DMS79 treated with DMSO at 0.1 percent for 48 hours (cell line): ENCODE measurements around the gene SZT2.
"Not testable (repeated sequence)": the region's sequence is repeated elsewhere in the genome, so short reads cannot be mapped to it uniquely, and the experiment has no call there.

Experiments
- DNase-seq: peaks from one replicate; lab custom pipeline; 2025; lab: John Stamatoyannopoulos, UW

The SZT2 gene

DNA sequence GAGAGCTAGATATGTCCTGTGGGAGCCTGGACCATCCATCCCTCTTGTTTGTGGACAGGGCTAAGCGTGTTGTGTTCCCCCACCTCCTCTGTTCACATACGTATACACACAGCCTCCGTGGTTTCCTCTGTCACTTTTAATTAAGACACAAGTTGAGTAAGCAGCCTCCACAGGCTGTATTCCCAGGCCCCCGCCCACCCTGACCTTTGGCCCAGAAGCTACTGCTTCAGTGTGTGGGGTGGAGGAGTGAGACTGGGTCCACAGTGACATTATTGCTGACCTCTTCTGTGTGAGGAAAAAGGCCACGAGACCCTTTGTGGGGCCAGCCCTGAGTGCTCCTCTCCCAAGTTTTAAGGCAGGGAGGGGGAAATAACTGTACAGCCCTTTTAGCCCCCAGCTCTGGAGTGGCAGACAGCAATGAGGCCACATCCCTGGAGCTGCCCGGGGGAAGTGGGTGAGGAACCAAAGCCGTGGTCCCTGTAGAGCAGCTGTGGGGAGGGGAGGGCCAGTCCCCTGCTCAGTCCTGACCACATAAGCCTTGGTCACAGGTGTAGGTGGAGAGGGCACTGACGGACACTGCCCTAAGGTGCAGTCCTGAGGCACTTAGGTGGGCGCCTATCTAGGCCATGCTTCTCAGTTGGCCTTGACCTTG is 26.3 kb upstream of the SZT2 start:
- no peak for DNase-seq

DNA sequence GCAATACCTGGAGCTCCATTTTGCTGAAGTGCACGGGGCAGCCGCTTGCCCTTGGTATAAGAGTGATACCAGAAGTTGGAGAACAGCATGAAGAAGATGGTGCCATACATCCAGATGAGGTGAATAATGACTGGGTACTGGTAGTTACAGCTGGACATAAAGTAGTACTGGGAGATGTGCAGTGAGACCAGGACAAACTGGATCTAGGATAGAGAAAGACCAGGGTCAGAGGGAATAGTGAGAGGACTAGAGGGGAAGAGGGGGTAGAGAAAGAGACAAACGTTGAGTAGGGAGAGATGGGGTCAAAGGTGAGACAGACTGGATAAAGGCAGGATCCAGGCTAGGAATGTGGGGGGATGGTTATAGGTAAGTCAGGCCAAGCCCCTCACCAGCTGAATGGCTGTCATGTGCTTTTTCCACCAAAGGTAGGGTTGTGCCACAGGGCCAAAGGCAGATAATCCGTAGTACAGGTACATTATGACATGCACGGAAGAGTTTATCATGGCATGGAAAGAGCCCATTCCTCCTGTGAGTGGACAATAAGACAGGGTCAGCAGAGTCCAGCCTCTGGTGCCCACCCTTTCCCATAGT is 25.7 kb upstream of the SZT2 start:
- DNase-seq: no peak

DNA sequence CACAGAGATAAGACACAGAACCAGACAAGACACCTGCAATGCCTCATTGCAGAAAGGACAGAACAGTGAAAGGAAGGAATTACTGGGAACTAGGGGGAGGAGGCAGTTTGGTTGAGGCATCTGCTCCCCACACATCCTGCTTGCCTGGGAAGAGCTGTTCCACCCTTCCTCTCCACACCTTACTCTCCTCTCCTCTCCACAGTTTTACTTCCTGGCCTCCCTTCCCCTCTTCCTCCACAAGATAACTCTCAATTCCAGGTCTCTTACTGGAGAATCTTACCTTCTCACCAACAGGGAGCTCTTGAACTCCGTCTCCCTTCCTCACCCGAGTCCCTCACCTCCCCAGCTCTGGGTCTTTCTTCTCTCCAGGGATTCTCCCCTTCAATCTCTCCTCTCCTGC is 24.0 kb upstream of the SZT2 start:
- DNase-seq: no peak

DNA sequence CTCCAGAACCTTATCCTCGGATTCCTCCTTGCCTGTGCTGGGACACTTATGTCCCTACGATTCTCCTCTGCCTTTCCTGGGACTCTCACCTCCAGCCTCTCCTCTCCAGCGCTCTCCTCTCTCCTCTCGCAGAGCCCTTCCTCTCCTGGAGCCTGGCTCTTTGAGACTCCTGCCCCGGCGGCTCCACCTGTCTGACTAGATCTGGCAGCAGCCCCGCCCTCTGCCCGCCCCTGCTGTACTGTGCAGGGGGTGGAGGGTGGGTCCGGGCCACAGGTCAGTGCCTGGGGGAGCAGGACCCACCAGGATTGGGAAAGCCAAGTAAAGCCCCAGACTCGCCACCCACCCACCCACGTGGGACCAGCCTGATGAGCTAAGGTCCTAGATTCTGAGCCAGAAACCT is 23.5 kb upstream of the SZT2 start:
- no peak for DNase-seq

DNA sequence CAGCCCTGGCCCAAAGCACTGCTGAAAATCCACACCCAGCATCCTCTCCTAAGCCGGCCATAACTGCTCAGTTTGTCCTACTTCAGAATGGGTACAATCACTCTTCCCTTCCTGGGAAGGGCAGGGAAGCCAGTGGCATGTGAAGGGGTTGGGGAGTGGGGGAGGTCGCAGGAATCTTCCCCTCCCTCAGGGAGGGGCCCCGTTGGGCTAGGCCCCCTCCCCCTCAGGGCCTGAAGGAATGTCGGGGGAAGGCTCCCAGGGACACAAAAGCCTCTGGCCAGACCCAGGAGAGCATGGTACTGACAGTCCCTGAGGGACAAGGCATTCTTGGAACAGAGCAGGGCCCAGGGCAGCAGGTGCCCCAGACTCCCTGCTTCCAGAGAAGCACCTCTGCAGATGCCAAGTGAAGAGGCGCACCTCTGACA is 23.1 kb upstream of the SZT2 start:
- no peak for DNase-seq

DNA sequence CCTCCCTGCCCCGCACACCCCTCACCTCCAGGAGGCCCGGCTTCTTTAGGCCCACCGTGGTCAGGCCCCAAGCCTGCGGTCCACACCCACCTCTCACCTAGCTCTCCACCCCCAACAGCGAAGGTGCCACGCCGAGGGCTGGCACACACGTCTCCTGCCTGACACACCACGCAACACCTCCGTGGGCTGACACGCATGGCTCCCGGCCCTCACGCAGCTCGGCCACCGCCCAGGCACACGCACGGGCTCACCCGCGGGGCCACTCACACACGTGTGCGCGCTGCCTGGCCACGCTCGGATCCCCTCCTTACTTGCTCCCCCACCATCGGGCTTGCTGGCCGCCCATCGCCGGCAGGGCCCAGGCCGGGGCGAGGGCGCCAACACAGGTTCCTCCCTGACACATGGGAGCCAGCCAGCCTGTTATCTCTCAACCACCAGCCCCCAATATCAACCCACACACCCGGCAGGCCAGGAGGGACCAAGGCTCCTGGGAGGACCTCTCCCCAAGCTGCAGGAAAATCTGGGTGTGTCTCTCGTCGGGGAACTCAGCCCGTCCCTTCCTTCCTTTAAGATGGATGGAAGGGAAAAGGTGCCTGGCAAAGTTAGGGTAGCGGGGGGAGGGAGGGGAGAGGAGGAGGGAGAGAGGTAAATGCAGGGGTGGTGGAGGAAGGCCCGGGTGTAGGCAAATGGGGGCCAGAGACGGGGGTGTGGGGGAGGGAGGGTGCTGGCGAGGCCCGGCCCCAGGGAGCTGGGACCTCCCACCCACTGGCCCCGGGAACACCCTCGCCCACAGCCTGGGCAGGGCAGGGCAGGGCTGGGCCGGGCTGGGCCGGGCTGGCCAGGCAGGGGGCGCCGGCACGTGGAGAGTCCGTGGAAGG is 22.4 kb upstream of the SZT2 start:
- peak; percentile 26 for DNase-seq

DNA sequence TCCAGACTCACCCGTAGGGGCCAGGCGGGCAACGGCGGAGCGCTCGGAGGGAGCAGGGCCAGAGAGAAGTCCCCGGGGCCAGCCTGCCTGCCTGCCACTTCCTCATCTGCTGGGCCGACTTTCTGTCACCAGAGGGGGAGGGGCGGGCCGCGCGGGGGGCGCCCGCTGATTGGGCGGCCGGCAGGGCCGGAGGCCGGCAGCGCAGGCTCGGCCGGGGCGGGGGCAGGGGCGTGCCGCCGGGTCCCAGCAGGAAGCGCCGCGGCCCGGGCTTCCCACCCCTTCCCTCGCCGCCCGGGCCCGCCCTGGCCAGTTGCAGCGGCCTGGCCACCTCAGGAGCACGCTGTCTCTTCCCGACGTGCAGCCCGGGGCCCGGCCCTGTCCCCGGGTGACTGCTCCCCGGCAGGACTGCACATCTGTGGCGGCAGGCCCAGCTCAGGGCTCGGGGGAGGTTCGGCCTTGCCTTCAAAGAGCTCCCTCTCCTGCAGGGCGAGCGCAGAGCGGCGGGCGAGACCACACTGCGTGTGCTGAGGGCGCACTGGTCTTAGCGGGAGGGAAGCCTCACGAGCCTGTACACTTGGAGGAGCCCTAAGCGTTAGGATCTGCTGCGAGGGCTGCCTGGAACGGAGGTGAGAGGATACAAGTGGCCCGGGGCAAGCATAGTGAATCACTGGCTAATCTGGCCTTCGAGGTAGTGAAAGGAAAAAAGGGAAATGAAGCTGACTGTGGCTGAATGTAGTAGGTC is 21.6 kb upstream of the SZT2 start, which contains the start of gene ELOVL1:
TSS of gene ELOVL1 (minus strand) at position 108 of the 742 bp plus-strand sequence. CDS start 2,402 bp downstream, outside the sequence.
- peak; percentile 90 for DNase-seq

DNA sequence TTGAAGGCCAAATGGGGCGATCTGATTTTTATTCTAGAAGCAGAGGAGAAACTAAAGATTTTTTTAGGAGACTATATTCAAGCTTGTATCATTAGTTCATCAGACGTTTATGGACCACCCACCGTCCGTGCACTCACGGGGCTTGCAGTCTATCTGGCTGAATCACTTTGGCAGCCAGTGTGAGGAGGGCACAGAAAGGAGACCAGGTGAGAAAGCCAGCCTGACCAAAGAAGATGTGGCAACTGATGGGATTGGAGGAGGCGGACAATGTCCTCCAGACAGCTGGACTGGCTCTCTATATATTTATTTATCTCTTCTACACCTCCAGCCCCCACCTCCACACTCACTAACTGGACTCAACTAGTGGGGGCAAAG is 21.1 kb upstream of the SZT2 start:
- DNase-seq: no peak

DNA sequence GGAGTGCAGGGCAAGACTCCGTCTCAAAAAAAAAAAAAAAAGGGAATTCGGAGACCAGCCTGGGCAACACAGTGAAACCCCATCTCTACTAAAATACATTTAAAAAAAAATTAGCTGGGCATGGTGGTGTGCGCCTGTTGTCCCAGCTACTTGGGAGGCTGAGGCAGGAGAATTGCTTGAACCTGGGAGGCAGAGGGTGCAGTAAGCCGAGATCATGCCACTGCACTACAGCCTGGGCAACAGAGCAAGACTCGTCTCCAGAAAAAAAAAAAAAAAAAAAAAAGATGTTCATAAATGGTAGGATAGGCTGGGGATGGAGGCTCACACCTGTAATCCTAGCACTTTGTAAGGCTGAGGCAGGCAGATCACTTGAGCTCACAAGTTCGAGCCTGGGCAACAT is 19.9 kb upstream of the SZT2 start:
- not testable (repeated sequence) for DNase-seq

DNA sequence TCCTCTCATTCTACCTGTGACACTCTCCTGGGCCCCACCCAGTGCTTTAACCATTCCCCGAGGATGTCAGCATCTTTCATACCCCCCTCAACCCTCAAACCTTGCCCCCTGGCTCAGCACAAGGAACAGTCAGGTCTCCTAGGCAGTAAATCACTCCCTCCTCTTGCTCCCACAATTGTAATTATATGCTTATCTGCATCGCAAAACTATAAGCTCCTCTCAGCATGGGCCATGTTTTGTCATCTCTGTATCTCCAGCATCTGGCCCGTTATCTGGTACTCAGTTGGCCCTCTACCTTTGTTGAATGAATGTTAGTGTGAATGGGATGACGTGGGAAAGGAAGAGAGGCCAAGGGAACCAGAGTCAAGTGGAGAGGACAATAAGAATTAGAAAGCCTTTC is 19.1 kb upstream of the SZT2 start:
- no peak for DNase-seq

DNA sequence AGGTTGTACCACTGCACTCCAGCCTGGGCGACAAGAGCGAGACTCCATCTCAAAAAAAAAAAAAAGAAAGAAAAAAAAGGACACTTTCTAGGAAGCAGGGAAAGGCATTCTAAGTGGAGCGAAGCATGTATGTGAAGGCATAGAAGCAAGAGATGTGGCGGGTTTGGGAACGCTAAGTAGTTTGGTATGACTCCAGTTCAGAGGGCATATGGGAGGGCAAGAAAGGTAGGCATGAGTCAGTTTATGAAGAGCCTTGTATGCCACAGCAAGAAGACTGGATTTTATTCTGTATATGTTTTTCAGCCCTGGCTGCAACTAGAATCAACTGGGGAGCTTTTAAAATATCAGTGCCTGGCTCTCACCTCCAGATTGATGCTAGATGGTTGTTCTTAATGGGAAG is 17.5 kb upstream of the SZT2 start:
- no peak for DNase-seq

DNA sequence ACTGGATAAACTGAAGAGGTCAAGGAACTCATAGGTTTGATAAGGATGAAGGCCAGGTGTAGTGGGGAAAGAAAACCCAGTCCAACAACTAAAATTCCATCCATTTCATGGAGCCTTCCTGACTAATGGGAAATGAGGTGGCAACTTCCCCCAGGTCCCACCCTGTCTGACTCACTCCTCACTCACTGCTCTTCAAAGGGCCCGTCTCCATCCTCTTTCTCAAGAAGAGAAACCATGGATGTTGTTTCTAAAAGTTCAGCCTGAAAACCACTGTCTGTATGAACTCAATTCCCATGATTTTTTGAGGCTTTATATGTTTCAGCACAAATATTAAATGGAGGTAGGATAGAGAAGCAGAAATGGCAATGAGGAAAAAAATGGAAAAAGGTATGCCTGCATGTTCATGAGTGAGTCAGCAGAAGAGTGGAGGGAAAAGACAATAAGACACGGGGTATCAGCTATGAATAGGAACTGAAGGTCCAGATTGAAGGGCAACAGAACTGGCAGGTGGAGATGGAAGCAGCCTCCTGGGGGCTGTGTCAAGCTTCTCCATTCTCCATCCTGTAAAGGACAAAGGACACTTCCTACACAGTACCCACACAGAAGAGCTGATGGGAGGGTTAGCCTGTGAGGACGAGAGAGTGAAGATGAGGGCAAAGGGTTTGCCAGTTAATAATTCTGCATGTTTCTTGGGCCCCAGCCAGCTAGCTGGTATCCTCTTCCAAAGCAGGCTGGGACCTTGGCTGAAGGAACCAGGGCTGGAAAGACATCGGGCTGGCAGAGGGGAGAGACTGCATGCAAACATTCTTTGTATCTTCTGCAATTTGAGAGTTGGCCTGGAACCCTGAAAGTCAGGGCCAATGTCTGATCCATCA is 16.4 kb upstream of the SZT2 start:
- DNase-seq: no peak

DNA sequence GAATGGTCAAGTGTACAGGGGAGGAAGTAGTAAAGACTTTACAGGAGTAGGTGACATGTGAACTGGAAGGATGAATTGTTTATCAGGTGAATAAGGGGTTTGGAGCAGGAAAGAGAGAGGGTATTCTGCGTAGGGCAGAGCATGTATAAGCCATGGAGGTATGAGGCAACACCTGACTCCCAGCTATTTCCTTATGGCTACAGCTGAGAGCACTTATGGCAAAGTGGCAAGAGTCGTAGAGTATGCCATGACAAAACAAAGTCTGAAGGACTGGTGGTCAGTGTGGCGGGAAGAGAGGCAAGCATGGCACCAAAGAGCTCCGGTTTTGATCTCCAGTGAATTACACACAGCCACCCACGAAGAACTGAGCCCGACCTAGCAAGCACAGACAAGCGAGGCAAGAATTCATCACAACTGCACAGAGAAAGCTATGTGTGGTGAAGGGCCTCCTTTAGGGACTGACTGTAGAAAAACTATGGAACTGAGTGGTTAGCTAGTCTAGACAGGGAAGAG is 12.9 kb upstream of the SZT2 start:
- DNase-seq: peak; percentile 49

DNA sequence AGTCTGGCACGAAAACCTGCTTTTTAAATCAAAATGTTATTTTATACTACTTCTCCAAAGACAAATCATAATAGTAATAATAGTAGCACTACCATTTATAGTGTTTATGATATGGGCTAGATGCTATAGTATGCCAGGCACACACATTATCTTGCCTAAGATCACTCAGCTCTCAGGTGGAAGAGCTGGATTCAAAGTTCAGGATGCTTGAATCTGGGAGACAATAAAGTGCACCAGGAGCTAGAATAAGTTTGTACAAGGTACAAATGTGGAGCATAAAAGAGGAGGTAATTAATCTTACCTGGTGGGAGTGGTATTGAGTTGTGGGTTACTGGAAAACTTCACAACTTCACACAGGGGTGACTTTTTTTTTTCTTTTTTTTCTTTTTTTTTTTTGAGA is 11.9 kb upstream of the SZT2 start:
- DNase-seq: no peak

DNA sequence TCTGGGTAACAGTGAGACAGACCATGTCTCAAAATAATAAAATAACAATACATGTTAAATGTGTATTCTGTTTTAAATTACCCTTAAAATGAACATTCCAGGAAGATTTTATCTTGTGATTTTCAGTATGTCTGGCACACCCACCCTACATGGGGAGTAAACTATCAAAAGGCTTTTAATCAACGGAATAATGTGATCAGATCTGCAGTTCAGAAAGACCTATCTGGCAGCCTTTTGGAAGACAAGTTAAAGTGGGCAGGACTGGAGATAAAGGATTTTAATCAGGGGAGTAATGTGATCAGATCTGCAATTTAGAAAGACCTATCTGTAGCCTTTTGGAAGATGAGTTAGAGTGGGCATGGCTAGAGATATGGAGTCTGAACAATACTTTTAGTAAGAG is 10.2 kb upstream of the SZT2 start:
- DNase-seq: no peak

DNA sequence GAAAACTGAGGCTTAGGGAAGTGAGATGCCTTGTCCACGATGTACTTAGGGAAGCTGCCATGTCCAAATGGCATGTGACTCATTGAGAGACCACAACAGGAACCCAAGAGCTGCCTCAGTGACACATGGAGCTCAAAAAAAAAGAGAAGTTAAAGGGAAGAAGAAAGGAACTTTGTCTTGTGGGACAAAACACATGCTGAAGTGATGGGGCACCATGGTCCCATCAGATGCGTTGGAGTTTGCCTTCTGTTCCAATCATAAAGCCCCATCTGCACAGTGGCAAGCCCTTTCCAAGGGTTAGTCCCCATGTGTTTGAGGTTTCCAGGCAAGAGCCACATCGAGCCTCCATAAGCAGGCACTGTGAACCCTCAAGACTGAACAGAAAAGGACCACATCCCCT is 8.1 kb upstream of the SZT2 start:
- no peak for DNase-seq

DNA sequence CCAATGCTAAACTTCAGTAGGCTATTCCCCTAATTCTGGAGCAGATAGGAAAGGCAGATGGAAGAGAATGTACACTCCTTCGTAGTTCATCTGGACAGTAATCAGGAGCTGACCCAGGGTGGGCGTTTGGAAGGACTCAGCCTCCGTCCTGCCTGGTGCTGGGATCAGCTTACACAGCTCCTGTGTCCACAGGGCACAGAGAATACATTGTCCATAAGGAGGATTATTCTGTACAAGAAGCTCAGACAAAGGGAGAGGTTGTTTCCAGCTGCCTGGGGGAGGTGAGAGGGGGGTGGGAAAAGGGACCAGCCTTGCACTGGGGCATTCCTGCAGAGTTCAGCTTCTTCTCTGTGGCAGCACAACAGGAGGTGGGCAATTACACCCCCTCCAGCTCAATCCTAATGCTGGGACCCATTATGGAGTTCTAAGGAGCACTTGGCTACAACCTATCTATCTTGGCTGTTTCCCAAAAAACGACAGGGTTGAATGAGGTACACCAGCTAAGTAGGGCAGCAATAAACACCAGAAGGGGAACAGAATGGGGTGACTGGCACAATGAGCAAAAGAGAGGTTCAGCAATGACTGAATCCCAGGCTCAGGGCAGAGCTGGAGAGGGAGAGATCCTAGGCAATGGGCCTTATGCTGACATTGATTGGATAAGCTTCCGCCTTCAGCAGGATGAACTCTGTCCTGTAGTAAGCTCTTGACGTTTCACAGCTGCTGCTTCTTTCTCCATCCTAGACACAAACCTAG is 7.5 kb upstream of the SZT2 start:
- DNase-seq: peak; percentile 95

DNA sequence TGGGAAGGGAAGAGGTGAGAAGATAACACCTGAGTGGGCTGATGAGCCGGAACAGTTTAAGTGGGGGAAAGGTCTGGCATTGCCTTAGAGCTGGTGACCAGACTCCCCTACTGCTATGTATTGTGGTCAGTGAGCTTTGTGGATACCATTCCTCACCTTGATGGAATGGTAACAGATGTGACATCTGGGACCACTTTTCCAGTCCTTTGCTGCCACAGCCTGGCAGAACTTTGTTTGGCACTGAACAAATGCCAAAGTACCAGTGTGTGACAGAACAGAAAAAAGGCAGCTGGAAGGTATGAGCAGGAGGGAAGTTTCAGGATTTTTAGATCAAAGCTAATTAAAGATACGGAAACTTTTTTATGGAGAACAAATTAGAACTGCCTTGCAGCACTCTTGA is 6.2 kb upstream of the SZT2 start:
- peak; percentile 27 for DNase-seq

DNA sequence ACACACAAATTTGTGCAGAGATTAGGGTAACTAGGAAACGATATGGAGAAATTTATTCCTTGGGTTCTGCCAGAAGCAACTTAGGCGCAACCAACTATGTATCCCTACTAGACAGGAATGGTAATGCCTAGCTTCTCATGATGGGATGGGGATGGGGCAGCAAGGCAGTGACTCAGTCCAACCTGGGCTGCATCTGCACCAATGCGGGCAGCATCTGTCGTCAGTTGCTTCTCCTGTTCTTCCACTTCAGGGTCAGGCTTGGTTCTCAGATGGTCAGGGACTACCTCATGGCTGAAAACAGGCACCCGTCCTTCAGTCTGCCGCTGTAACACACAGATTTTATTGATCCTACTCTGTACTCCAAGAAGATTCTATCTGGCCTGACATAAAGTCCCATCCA is 3.0 kb upstream of the SZT2 start:
- no peak for DNase-seq

DNA sequence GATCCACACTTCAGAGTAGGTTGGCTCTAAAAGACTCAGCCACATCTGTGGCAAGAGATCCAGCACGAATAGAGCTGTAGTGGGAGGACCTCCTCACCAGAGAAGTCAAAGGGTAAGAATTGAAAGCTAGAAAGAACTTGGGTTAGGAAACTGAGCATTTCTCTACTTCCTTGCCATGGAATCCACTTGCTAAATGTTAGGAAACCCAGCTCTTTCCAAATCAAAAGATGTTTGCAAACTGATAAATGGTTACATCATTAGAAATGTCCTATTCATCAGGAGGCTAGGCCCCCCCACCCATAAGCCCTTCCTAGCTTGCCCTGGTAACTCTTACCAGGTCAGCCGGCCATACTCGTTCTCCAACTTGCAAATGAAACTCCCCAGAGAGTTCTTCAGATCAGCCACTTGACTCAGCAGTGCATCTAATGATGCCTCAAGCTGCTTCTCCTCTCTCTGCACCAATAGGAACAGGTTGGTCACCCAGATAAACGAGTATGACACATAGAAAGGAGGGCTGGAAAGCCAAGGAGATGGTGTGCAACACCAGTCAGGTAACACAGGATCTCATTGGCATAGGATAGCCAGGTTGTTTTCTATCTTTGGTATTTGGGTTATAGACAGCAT is 1.6 kb upstream of the SZT2 start:
- peak; percentile 9 for DNase-seq
